Small intestine (tissue), 16 donors: Measurements from ENCODE around the gene SCN4B. TPM values are rescaled to one million over a fixed set of nuclear protein-coding genes. Genes with fewer than 3 reads are reported as not detected.

ENCODE experiments used
- DNase-seq, 2 donors: peaks; one replicate each; pipeline versions ENCODE4 v3.0.0 to v3.0.0-alpha.2; 2013
- FAIRE-seq: peaks from 2 replicates; lab custom pipeline; 2012; peaks lifted over from hg19 to GRCh38; lab: Jason Lieb, UNC
- H3K27ac ChIP-seq, 3 donors: one replicate each; pipeline ENCODE4 v1.5.1; 2013; ENCODE audit warnings: low read length in 2 of 3, mild to moderate bottlenecking in 2 of 3, control low read depth in 1 of 3, inconsistent platforms in 1 of 3, low read depth in 1 of 3, moderate library complexity in 1 of 3
- H3K27me3 ChIP-seq, 3 donors: one replicate each; pipeline ENCODE4 v1.6.1; 2013; ENCODE audit warnings: low read length in 3 of 3, inconsistent platforms in 1 of 3; ENCODE audit not compliant: control insufficient read depth in 3 of 3, insufficient read depth in 3 of 3
- H3K36me3 ChIP-seq, 3 donors: one replicate each; pipeline ENCODE4 v1.6.1; 2013; ENCODE audit warnings: low read length in 3 of 3, inconsistent platforms in 1 of 3, low read depth in 1 of 3, mild to moderate bottlenecking in 1 of 3, moderate library complexity in 1 of 3; ENCODE audit not compliant: control insufficient read depth in 3 of 3, insufficient read depth in 2 of 3
- H3K4me1 ChIP-seq, 3 donors: one replicate each; pipeline ENCODE4 v1.6.1; 2013; ENCODE audit warnings: low read length in 2 of 3, inconsistent platforms in 1 of 3, low read depth in 1 of 3, mild to moderate bottlenecking in 1 of 3, moderate library complexity in 1 of 3; ENCODE audit not compliant: control insufficient read depth in 3 of 3, insufficient read depth in 2 of 3
- H3K4me3 ChIP-seq, 3 donors: one replicate each; pipeline ENCODE4 v1.5.1; 2013; ENCODE audit warnings: low read length in 3 of 3, control low read depth in 1 of 3, inconsistent platforms in 1 of 3, low read depth in 1 of 3, mild to moderate bottlenecking in 1 of 3, moderate library complexity in 1 of 3
- H3K9me3 ChIP-seq, 2 donors: one replicate each; pipeline ENCODE4 v1.6.1; 2013; ENCODE audit warnings: low read depth in 1 of 2, low read length in 1 of 2; ENCODE audit not compliant: control insufficient read depth in 2 of 2, insufficient read depth in 1 of 2
- WGBS, 3 donors: extraction: QIAGEN DNeasy Blood & Tissue Kit; methylation state at CpG; one replicate each; pipeline ENCODE4 v1.1.7; 2013; 5-methylcytosine and 5-hydroxymethylcytosine counted together
- long read RNA-seq, 10 donors: transcript quantifications; one replicate each; lab custom pipeline, GENCODE V29; 2026
- polyA plus RNA-seq, 4 donors: library from polyadenylated mRNA; stranded (reverse) in 3 of 4; unstranded in 1 of 4; fragments of 200-250 nt in 3 of 4; fragments of 120-200 nt in 1 of 4; gene quantifications; one replicate each; pipeline versions ENCODE4 v1.2.1 to v1.2.3, GENCODE V29; 2013
- donor health status: healthy with polysubstance abuse.
- donor health status: control.
- donor health status: control.
- donor health status: Bipolar disorder and iron deficiency.
- donor health status: healthy.

The SCN4B gene
- 1 to 10 TPM in 3 of 4 donors, under 1 TPM in 1; 0.45 to 3.8 (median 2.1) TPM for polyA plus RNA-seq
- long read RNA-seq, donor 1, full-length matches to known transcripts, result 4 of 4 reads
- long read RNA-seq, donor 1, partial matches to known transcripts, result 0 of 4 reads
- long read RNA-seq, donor 1, other reads (novel, unspliced or antisense), result 0 of 4 reads
- long read RNA-seq, donor 2, full-length matches to known transcripts, result 1 of 1 reads
- long read RNA-seq, donor 2, partial matches to known transcripts, result 0 of 1 reads
- long read RNA-seq, donor 2, other reads (novel, unspliced or antisense), result 0 of 1 reads
- long read RNA-seq, donor 3, result 0 reads
- long read RNA-seq, donor 4, result 0 reads
- long read RNA-seq, donor 5, full-length matches to known transcripts, result 1 of 1 reads
- long read RNA-seq, donor 5, partial matches to known transcripts, result 0 of 1 reads
- long read RNA-seq, donor 5, other reads (novel, unspliced or antisense), result 0 of 1 reads
- long read RNA-seq, donor 6, full-length matches to known transcripts, result 1 of 1 reads
- long read RNA-seq, donor 6, partial matches to known transcripts, result 0 of 1 reads
- long read RNA-seq, donor 6, other reads (novel, unspliced or antisense), result 0 of 1 reads
- long read RNA-seq, donor 7, result 0 reads
- long read RNA-seq, donor 8, result 0 reads
- long read RNA-seq, donor 9, result 0 reads
- long read RNA-seq, donor 10, full-length matches to known transcripts, result 1 of 1 reads
- long read RNA-seq, donor 10, partial matches to known transcripts, result 0 of 1 reads
- long read RNA-seq, donor 10, other reads (novel, unspliced or antisense), result 0 of 1 reads

GRCh38 chr11:118152552-118153471 is at the start of gene SCN4B:
Gene SCN4B, minus strand, starts transcription at chr11:118152823. Its CDS starts 150 bp downstream, at chr11:118152673.
- Histone ChIP-seq H3K27me3 (peaks cover 11 to 92% (median 34%) of the 10 kb centered on the region in 3 donors), H3K4me3 (peak within 1 kb of the TSS in 2 of 3 donors; percentile 37 to 43), H3K36me3 (no peaks in the 10 kb centered on the region), H3K27ac (no peak within 1 kb of the TSS), H3K4me1 (peaks cover 0 to 46% (median 2%) of the 10 kb centered on the region in 3 donors), H3K9me3 (peaks cover 0 to 4% of the 10 kb centered on the region in 2 donors)
- FAIRE-seq (no peak), DNase-seq (peak; percentile 19 to 77)
- 1% methylated on average over 72 to 88 of the region's 88 CpGs for WGBS, 3 donors

GRCh38 chr11:118201966-118202365 is 49.3 kb upstream of the SCN4B start:
- WGBS, 3 donors, result 75 to 81% (median 76%) methylated on average over 2 of the region's 2 CpGs
- Histone ChIP-seq H3K27me3 (no peaks in the 10 kb centered on the region), H3K4me3 (no peak overlapping the region), H3K9me3 (no peaks in the 10 kb centered on the region), H3K27ac (peak overlapping the region in 2 of 3 donors; percentile 12 to 78), H3K36me3 (peaks cover 0 to 2% (median 0%) of the 10 kb centered on the region in 3 donors), H3K4me1 (peaks cover 5 to 77% (median 20%) of the 10 kb centered on the region in 3 donors)
- no peak for DNase-seq
- FAIRE-seq, result no peak

GRCh38 chr11:118200901-118201680 is 48.5 kb upstream of the SCN4B start:
- Histone ChIP-seq H3K27ac (peak overlapping the region in 1 of 3 donors; percentile 78), H3K27me3 (no peaks in the 10 kb centered on the region), H3K9me3 (no peaks in the 10 kb centered on the region), H3K4me3 (no peak overlapping the region), H3K4me1 (peaks cover 5 to 77% (median 20%) of the 10 kb centered on the region in 3 donors), H3K36me3 (peaks cover 0 to 2% (median 0%) of the 10 kb centered on the region in 3 donors)
- DNase-seq (no peak), FAIRE-seq (no peak)
- 80 to 88% (median 80%) methylated on average over 9 of the region's 9 CpGs for WGBS, 3 donors

GRCh38 chr11:118200497-118200896 is 47.9 kb upstream of the SCN4B start:
- Histone ChIP-seq H3K4me3 (no peak overlapping the region), H3K27me3 (no peaks in the 10 kb centered on the region), H3K36me3 (peaks cover 0 to 2% (median 0%) of the 10 kb centered on the region in 3 donors), H3K4me1 (peaks cover 5 to 74% (median 20%) of the 10 kb centered on the region in 3 donors), H3K27ac (no peak overlapping the region), H3K9me3 (no peaks in the 10 kb centered on the region)
- 85 to 88% (median 87%) methylated on average over 5 of the region's 5 CpGs for WGBS, 3 donors
- DNase-seq, result no peak
- FAIRE-seq, result no peak

- H3K4me1 ChIP-seq, result peaks cover under 1 to 73% (median 16%) of the 10 kb centered on the region in 3 donors
- no peak for DNase-seq
- H3K27ac ChIP-seq, result no peak overlapping the region
Observed at GRCh38 chr11:118199135-118199534, 46.5 kb upstream of the SCN4B start.

GRCh38 chr11:118198370-118198769 is 45.7 kb upstream of the SCN4B start:
- no peaks in the 10 kb centered on the region for H3K36me3 ChIP-seq
- FAIRE-seq (no peak), DNase-seq (peak; percentile 70 to 88)
- peaks cover 0 to 68% (median 12%) of the 10 kb centered on the region in 3 donors for H3K4me1 ChIP-seq
- 1% methylated on average over 8 to 9 of the region's 9 CpGs for WGBS, 3 donors
- H3K27ac ChIP-seq, result peak overlapping the region in 1 of 3 donors; percentile 22
- H3K9me3 ChIP-seq, result no peaks in the 10 kb centered on the region
- no peak overlapping the region for H3K4me3 ChIP-seq
- H3K27me3 ChIP-seq, result no peaks in the 10 kb centered on the region

More at GRCh38 chr11:118199135-118199534, 46.5 kb upstream of the SCN4B start:
- H3K9me3 ChIP-seq, result no peaks in the 10 kb centered on the region
- no peak overlapping the region for H3K4me3 ChIP-seq
- H3K36me3 ChIP-seq, result no peaks in the 10 kb centered on the region
- WGBS, 3 donors, result 79 to 90% (median 80%) methylated on average over 6 of the region's 6 CpGs
- no peaks in the 10 kb centered on the region for H3K27me3 ChIP-seq
- FAIRE-seq, result no peak

GRCh38 chr11:118194835-118195627 is 42.4 kb upstream of the SCN4B start:
- Histone ChIP-seq H3K4me1 (peaks cover 0 to 44% (median 0%) of the 10 kb centered on the region in 3 donors), H3K4me3 (no peak overlapping the region), H3K9me3 (peaks cover 0 to 12% of the 10 kb centered on the region in 2 donors), H3K36me3 (no peaks in the 10 kb centered on the region), H3K27me3 (no peaks in the 10 kb centered on the region), H3K27ac (peak overlapping the region in 2 of 3 donors; percentile 62 to 72)
- WGBS, 3 donors, result 14 to 37% (median 24%) methylated on average over 10 of the region's 10 CpGs
- peak; percentile 92 for DNase-seq
- FAIRE-seq, result no peak
